Testis (tissue), 3 donors: ENCODE results near the gene KRTAP10-9. TPM values are rescaled to one million over a fixed set of nuclear protein-coding genes. Genes with fewer than 3 reads are reported as not detected.

Source experiments
- DNase-seq: peaks from one replicate; pipeline ENCODE4 v3.0.0-alpha.2; 2019
- H3K27ac ChIP-seq, 2 donors: fragments of 200-600 bp; sonication (generic); one replicate each; pipeline ENCODE4 v1.5.1; 2019
- H3K27me3 ChIP-seq: fragments of 200-600 bp; sonication (generic); one replicate; pipeline ENCODE4 v1.5.1; 2019
- H3K36me3 ChIP-seq: fragments of 200-600 bp; sonication (generic); one replicate; pipeline ENCODE4 v1.5.1; 2017; ENCODE audit warnings: low read depth; ENCODE audit errors: missing control alignments
- H3K4me1 ChIP-seq: fragments of 200-600 bp; sonication (generic); one replicate; pipeline ENCODE4 v1.5.1; 2019
- H3K4me3 ChIP-seq, 2 donors: fragments of 200-600 bp; sonication (generic); one replicate each; pipeline ENCODE4 v1.5.1; 2017 to 2019
- H3K9me3 ChIP-seq: fragments of 200-600 bp; sonication (generic); one replicate; pipeline ENCODE4 v1.5.1; 2017
- POLR2A ChIP-seq: fragments of 450-650 bp; IDR thresholded peaks from one replicate; pipeline ENCODE4 v1.6.1; 2017; ENCODE audit warnings: antibody characterized with exemption, mild to moderate bottlenecking, moderate library complexity
- WGBS, 2 donors: methylation state at CpG; one replicate each; pipeline ENCODE4 v1.1.5; 2018; 5-methylcytosine and 5-hydroxymethylcytosine counted together
- intact Hi-C: fragments of 100-400 bp; cut with DNase I; formaldehyde crosslinking; loops from one replicate; pipeline ENCODE4 v1.15.1; 2023; ENCODE audit warnings: low total_unique reads
- polyA plus RNA-seq: library from polyadenylated mRNA; stranded (reverse); fragments of 350-450 nt; fragmentation: Illumina TruSeq; extraction: RNeasy Lipid Tissue Mini Kit (QIAGEN cat#74804); gene quantifications from one replicate; pipeline ENCODE4 v1.2.3, GENCODE V29; 2014; ENCODE audit warnings: low read depth, low replicate concordance; ENCODE audit not compliant: insufficient read depth
- total RNA-seq, 2 donors: library from RNA; depleted of rRNA; stranded (reverse); fragments of >200 nt; gene quantifications; one replicate each; pipeline ENCODE4 v1.2.3, GENCODE V29; 2016
- TF ChIP-seq, protein P1 (sequence below), 3 experiments: fragments of 450-650 bp in 2 of 3; fragments of 200-600 bp in 1 of 3; sonication (generic) in 1 of 3; IDR thresholded peaks; one replicate each; pipeline ENCODE4 v1.5.1; 2016 to 2019; ENCODE audit warnings: antibody characterized with exemption in 3 of 3, mild to moderate bottlenecking in 2 of 3, moderate library complexity in 1 of 3

KRTAP10-9 gene
- total and polyA plus RNA-seq, 3 donors from 2014 or later, result not detected

DNA sequence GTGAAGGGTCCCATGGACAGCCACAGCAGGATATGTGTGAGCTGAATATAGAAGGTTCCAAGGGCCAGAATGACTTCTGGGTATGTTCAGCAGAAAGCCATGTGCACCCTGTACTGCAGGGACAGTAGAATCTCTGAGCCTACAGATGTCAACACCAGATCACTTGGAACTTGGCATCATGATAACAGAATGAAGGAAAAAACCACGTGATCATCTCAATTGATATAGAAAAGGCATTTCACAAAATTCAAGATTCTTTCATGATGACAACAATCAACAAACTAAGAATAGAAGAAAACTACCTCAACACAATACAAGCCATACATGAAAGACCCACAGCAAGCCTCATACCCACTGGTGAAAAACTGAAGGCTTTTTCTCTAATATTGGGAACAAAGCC is 40.7 kb downstream of the KRTAP10-9 start:
- Histone ChIP-seq H3K9me3 (no peaks in the 10 kb centered on the region), H3K27ac (no peak overlapping the region), H3K36me3 (no peaks in the 10 kb centered on the region), H3K4me3 (no peak overlapping the region), H3K27me3 (no peaks in the 10 kb centered on the region), H3K4me1 (no peaks in the 10 kb centered on the region)
- 67 to 73% methylated on average over 1 of the region's 1 CpG for WGBS, 2 donors
- intact Hi-C loops, result no loop called here
- no peak for DNase-seq
- TF ChIP-seq, protein P1, sequence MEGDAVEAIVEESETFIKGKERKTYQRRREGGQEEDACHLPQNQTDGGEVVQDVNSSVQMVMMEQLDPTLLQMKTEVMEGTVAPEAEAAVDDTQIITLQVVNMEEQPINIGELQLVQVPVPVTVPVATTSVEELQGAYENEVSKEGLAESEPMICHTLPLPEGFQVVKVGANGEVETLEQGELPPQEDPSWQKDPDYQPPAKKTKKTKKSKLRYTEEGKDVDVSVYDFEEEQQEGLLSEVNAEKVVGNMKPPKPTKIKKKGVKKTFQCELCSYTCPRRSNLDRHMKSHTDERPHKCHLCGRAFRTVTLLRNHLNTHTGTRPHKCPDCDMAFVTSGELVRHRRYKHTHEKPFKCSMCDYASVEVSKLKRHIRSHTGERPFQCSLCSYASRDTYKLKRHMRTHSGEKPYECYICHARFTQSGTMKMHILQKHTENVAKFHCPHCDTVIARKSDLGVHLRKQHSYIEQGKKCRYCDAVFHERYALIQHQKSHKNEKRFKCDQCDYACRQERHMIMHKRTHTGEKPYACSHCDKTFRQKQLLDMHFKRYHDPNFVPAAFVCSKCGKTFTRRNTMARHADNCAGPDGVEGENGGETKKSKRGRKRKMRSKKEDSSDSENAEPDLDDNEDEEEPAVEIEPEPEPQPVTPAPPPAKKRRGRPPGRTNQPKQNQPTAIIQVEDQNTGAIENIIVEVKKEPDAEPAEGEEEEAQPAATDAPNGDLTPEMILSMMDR (IDR thresholded peaks at IDR 0.05), result no peak
- no peak for TF ChIP-seq POLR2A

DNA sequence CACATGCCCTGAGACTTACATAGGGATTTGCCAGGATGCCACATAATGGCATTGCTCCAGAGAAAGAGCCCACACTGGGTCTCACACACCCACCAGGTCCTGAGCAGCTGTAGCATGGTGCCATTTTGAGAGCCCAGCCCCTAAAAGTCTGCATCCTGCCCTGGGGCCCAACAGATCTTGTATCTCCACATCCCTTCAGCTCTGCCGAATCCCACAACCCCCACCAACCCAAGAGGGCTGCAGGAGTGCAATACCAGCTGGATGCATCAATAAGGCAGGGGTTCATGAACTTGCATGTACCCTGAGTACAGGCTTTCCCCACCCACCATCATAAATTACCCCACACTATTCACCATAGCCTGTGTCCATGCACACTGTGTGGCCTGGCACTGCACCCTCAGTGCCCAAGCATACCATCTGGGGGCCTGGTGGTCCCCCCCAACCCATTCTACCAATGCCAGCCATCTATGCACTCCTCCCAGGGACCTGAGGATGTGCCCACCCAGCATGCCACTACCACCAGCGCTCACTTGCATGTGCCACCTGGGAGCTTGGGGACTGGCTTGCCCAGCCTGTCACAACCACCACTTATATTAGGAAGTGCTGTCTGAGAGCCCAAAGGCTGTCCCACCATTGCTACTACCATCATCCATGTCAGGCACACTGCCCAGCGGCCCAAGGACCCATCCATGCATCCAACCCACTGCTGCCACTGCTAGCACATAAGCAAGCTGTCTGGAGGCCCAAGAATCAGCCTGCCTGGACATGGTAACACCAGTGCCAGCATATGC is 43.9 kb downstream of the KRTAP10-9 start:
- 74 to 86% methylated on average over 2 to 3 of the region's 3 CpGs for WGBS, 2 donors
- Histone ChIP-seq H3K4me3 (no peak overlapping the region), H3K27ac (no peak overlapping the region), H3K4me1 (no peaks in the 10 kb centered on the region), H3K27me3 (no peaks in the 10 kb centered on the region), H3K9me3 (no peaks in the 10 kb centered on the region), H3K36me3 (no peaks in the 10 kb centered on the region)
- intact Hi-C loops, result no loop called here
- TF ChIP-seq POLR2A, result no peak
- TF ChIP-seq, protein P1 (IDR thresholded peaks at IDR 0.05), result no peak
- DNase-seq, result no peak

DNA sequence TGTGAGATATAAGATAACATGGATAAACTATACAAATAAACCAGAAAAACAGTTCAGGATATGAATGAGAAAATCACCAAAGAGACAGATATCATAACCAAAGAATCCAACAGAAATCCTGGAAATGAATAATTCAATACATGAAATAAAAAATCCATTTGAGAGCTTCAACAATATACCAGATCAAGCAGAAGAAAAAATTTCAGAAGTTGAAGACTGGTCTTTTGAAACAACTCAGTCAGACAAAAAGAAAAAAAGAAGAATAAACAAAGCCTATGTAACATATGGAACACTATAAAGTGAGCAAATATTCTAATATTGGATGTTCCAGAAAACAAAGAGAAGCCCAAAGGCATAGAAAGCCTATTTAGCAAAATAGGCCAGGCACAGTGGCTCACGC is 45.0 kb downstream of the KRTAP10-9 start:
- TF ChIP-seq POLR2A, result no peak
- TF ChIP-seq, protein P1 (IDR thresholded peaks at IDR 0.05), result no peak
- Histone ChIP-seq H3K27ac (no peak overlapping the region), H3K4me1 (no peaks in the 10 kb centered on the region), H3K27me3 (no peaks in the 10 kb centered on the region), H3K9me3 (no peaks in the 10 kb centered on the region), H3K36me3 (no peaks in the 10 kb centered on the region), H3K4me3 (no peak overlapping the region)
- DNase-seq, result no peak
- intact Hi-C loops, result no loop called here
- WGBS, 2 donors, result 74 to 86% methylated on average over 1 of the region's 1 CpG

DNA sequence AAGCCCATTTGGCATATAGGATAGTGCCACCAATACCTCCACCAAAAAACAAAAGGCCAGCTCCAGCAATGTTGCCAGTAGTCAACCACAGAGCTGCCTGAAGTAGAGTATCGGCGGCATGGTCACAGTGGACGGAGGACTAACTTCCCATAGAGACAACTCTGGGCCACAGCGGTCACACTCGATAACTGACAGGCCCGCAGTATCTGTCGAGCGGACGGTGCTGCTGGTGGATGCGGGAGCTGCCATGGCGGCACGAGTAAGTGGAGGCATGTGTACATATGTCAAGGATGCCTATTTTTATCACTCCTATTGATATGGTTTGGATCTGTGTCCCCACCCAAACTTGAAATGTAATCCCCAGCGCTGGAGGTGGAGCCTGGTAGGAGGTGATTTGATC is 51.0 kb downstream of the KRTAP10-9 start:
- Histone ChIP-seq H3K9me3 (no peaks in the 10 kb centered on the region), H3K27ac (no peak overlapping the region), H3K4me1 (no peaks in the 10 kb centered on the region), H3K4me3 (no peak overlapping the region), H3K27me3 (no peaks in the 10 kb centered on the region), H3K36me3 (no peaks in the 10 kb centered on the region)
- TF ChIP-seq, protein P1 (IDR thresholded peaks at IDR 0.05), result no peak
- no peak for TF ChIP-seq POLR2A
- intact Hi-C loops, result no loop called here
- whole genome bisulfite sequencing, 2 donors, result 90 to 92% methylated on average over 13 of the region's 13 CpGs
- no peak for DNase-seq

Other genes starting within 250 kb of the KRTAP10-9 start
- gene LRRC3, start 171.6 kb upstream of the KRTAP10-9 start, total RNA-seq, result 10 to 100 TPM in 1 of 2 donors, 1 to 10 TPM in 1; 8.3 to 11.8 TPM
- 4.9 TPM for gene LRRC3, start 171.6 kb upstream of the KRTAP10-9 start, polyA plus RNA-seq
- not detected for gene KRTAP10-1, start 86.9 kb upstream of the KRTAP10-9 start, total RNA-seq
- not detected for gene KRTAP10-1, start 86.9 kb upstream of the KRTAP10-9 start, polyA plus RNA-seq
- not detected for gene KRTAP10-2, start 75.6 kb upstream of the KRTAP10-9 start, total RNA-seq
- not detected for gene KRTAP10-2, start 75.6 kb upstream of the KRTAP10-9 start, polyA plus RNA-seq
- not detected for gene KRTAP10-3, start 68.3 kb upstream of the KRTAP10-9 start, total RNA-seq
- not detected for gene KRTAP10-3, start 68.3 kb upstream of the KRTAP10-9 start, polyA plus RNA-seq
- gene KRTAP10-4, start 53.4 kb upstream of the KRTAP10-9 start, total RNA-seq, result under 1 TPM in 1 of 2 donors, not detected in 1; 0.24 TPM
- not detected for gene KRTAP10-4, start 53.4 kb upstream of the KRTAP10-9 start, polyA plus RNA-seq
- not detected for gene KRTAP10-5, start 46.5 kb upstream of the KRTAP10-9 start, total RNA-seq
- gene KRTAP10-5, start 46.5 kb upstream of the KRTAP10-9 start, polyA plus RNA-seq, result not detected
- not detected for gene KRTAP10-6, start 34.6 kb upstream of the KRTAP10-9 start, total RNA-seq
- gene KRTAP10-6, start 34.6 kb upstream of the KRTAP10-9 start, polyA plus RNA-seq, result not detected
- gene KRTAP10-7, start 26.5 kb upstream of the KRTAP10-9 start, total RNA-seq, result under 1 TPM in 1 of 2 donors, not detected in 1; 0.31 TPM
- gene KRTAP10-7, start 26.5 kb upstream of the KRTAP10-9 start, polyA plus RNA-seq, result not detected
- not detected for gene KRTAP10-8, start 15.0 kb upstream of the KRTAP10-9 start, total RNA-seq
- gene KRTAP10-8, start 15.0 kb upstream of the KRTAP10-9 start, polyA plus RNA-seq, result not detected
- gene KRTAP10-10, start 10.3 kb downstream of the KRTAP10-9 start, total RNA-seq, result not detected
- not detected for gene KRTAP10-10, start 10.3 kb downstream of the KRTAP10-9 start, polyA plus RNA-seq
- under 1 TPM in 1 of 2 donors, not detected in 1; 0.37 TPM for gene KRTAP10-11, start 19.3 kb downstream of the KRTAP10-9 start, total RNA-seq
- gene KRTAP10-11, start 19.3 kb downstream of the KRTAP10-9 start, polyA plus RNA-seq, result not detected
- gene KRTAP12-4, start 27.6 kb downstream of the KRTAP10-9 start, total RNA-seq, result not detected
- gene KRTAP12-4, start 27.6 kb downstream of the KRTAP10-9 start, polyA plus RNA-seq, result not detected
- not detected for gene KRTAP12-3, start 30.8 kb downstream of the KRTAP10-9 start, total RNA-seq
- not detected for gene KRTAP12-3, start 30.8 kb downstream of the KRTAP10-9 start, polyA plus RNA-seq
- gene KRTAP12-2, start 39.8 kb downstream of the KRTAP10-9 start, total RNA-seq, result under 1 TPM in 1 of 2 donors, not detected in 1; 0.79 TPM
- not detected for gene KRTAP12-2, start 39.8 kb downstream of the KRTAP10-9 start, polyA plus RNA-seq
- not detected for gene KRTAP12-1, start 55.1 kb downstream of the KRTAP10-9 start, total RNA-seq
- not detected for gene KRTAP12-1, start 55.1 kb downstream of the KRTAP10-9 start, polyA plus RNA-seq
- not detected for gene KRTAP10-12, start 70.1 kb downstream of the KRTAP10-9 start, total RNA-seq
- gene KRTAP10-12, start 70.1 kb downstream of the KRTAP10-9 start, polyA plus RNA-seq, result not detected
- gene TSPEAR, start 84.5 kb downstream of the KRTAP10-9 start, total RNA-seq, result under 1 TPM; 0.55 to 0.62 TPM
- gene TSPEAR, start 84.5 kb downstream of the KRTAP10-9 start, polyA plus RNA-seq, result 0.53 TPM
- gene UBE2G2, start 174.7 kb downstream of the KRTAP10-9 start, total RNA-seq, result 10 to 100 TPM; 73.6 to 82.8 TPM
- 38.9 TPM for gene UBE2G2, start 174.7 kb downstream of the KRTAP10-9 start, polyA plus RNA-seq
- 10 to 100 TPM; 69.9 to 87.9 TPM for gene SUMO3, start 191.0 kb downstream of the KRTAP10-9 start, total RNA-seq
- 93.0 TPM for gene SUMO3, start 191.0 kb downstream of the KRTAP10-9 start, polyA plus RNA-seq
- 100 to 1,000 TPM; 190 to 195 TPM for gene PTTG1IP, start 246.6 kb downstream of the KRTAP10-9 start, total RNA-seq
- gene PTTG1IP, start 246.6 kb downstream of the KRTAP10-9 start, polyA plus RNA-seq, result 171 TPM